Measurements from ENCODE around the gene CAMK2B.

Gene CAMK2B

GRCh38 chr7:44272456-44272855, 52.9 kb downstream of the CAMK2B start:
- no peak overlapping the region for H3K27ac Mint-ChIP-seq
- TF ChIP-seq CTCF (IDR thresholded peaks at IDR 0.05; ENCODE audit: unreplicated experiment in 3 of 3): no peak
- no peak overlapping the region for H3K4me3 Mint-ChIP-seq
- H3K9me3 Mint-ChIP-seq: no peaks in the 10 kb centered on the region
- H3K4me1 Mint-ChIP-seq: peaks cover 5% of the 10 kb centered on the region
- H3K36me3 Mint-ChIP-seq (ENCODE audit: low read depth): no peaks in the 10 kb centered on the region
- peaks cover 12% of the 10 kb centered on the region for H3K27me3 Mint-ChIP-seq (ENCODE audit: low read depth)

GRCh38 chr7:44269943-44270493, 55.4 kb downstream of the CAMK2B start:
- TF ChIP-seq CTCF (IDR thresholded peaks at IDR 0.05; ENCODE audit: unreplicated experiment in 3 of 3): no peak
- Mint-ChIP-seq H3K27ac (no peak overlapping the region), H3K4me3 (no peak overlapping the region), H3K36me3 (ENCODE audit: low read depth) (no peaks in the 10 kb centered on the region), H3K4me1 (peaks cover 19% of the 10 kb centered on the region), H3K9me3 (no peaks in the 10 kb centered on the region), H3K27me3 (ENCODE audit: low read depth) (peaks cover 18% of the 10 kb centered on the region)

- Mint-ChIP-seq H3K9me3 (no peaks in the 10 kb centered on the region), H3K4me3 (no peak overlapping the region)
Measured at GRCh38 chr7:44269417-44269816, 56.0 kb downstream of the CAMK2B start.

GRCh38 chr7:44268671-44269070, 56.7 kb downstream of the CAMK2B start:
- H3K36me3 Mint-ChIP-seq (ENCODE audit: low read depth): no peaks in the 10 kb centered on the region
- peaks cover 15% of the 10 kb centered on the region for H3K27me3 Mint-ChIP-seq (ENCODE audit: low read depth)
- H3K4me1 Mint-ChIP-seq: peaks cover 23% of the 10 kb centered on the region
- H3K27ac Mint-ChIP-seq: no peak overlapping the region
- no peak overlapping the region for H3K4me3 Mint-ChIP-seq
- no peak for TF ChIP-seq CTCF (IDR thresholded peaks at IDR 0.05; ENCODE audit: unreplicated experiment in 3 of 3)
- no peaks in the 10 kb centered on the region for H3K9me3 Mint-ChIP-seq

More at GRCh38 chr7:44269417-44269816, 56.0 kb downstream of the CAMK2B start:
- Mint-ChIP-seq H3K36me3 (ENCODE audit: low read depth) (no peaks in the 10 kb centered on the region), H3K27ac (no peak overlapping the region), H3K27me3 (ENCODE audit: low read depth) (peaks cover 18% of the 10 kb centered on the region), H3K4me1 (peaks cover 23% of the 10 kb centered on the region)
- TF ChIP-seq CTCF (IDR thresholded peaks at IDR 0.05; ENCODE audit: unreplicated experiment in 3 of 3): no peak

GRCh38 chr7:44267719-44268421, 57.5 kb downstream of the CAMK2B start:
- TF ChIP-seq CTCF (IDR thresholded peaks at IDR 0.05; ENCODE audit: unreplicated experiment in 3 of 3): no peak
- H3K36me3 Mint-ChIP-seq (ENCODE audit: low read depth): no peaks in the 10 kb centered on the region

GRCh38 chr7:44267178-44267577, 58.2 kb downstream of the CAMK2B start:
- H3K27me3 Mint-ChIP-seq (ENCODE audit: low read depth): peaks cover 19% of the 10 kb centered on the region
- H3K9me3 Mint-ChIP-seq: no peaks in the 10 kb centered on the region
- TF ChIP-seq CTCF (IDR thresholded peaks at IDR 0.05; ENCODE audit: unreplicated experiment in 3 of 3): no peak
- H3K4me1 Mint-ChIP-seq: peaks cover 23% of the 10 kb centered on the region
- no peak overlapping the region for H3K27ac Mint-ChIP-seq
- no peaks in the 10 kb centered on the region for H3K36me3 Mint-ChIP-seq (ENCODE audit: low read depth)
- no peak overlapping the region for H3K4me3 Mint-ChIP-seq

More at GRCh38 chr7:44267719-44268421, 57.5 kb downstream of the CAMK2B start:
- H3K27ac Mint-ChIP-seq: no peak overlapping the region
- peaks cover 23% of the 10 kb centered on the region for H3K4me1 Mint-ChIP-seq
- H3K27me3 Mint-ChIP-seq (ENCODE audit: low read depth): peaks cover 19% of the 10 kb centered on the region
- H3K4me3 Mint-ChIP-seq: no peak overlapping the region
- no peaks in the 10 kb centered on the region for H3K9me3 Mint-ChIP-seq
